Body of pancreas (tissue), 4 donors: ENCODE data around the gene ZNF749.

Source experiments
- POLR2A ChIP-seq, 3 donors: fragments of 450-650 bp; IDR thresholded peaks; one replicate each; pipeline ENCODE4 v1.6.1; 2016; ENCODE audit warnings: antibody characterized with exemption in 3 of 3, mild to moderate bottlenecking in 2 of 3
- TF ChIP-seq, protein P1 (sequence below), 7 experiments: fragments of 450-650 bp in 4 of 7; fragments of 200-600 bp in 3 of 7; sonication (generic) in 3 of 7; IDR thresholded peaks; one replicate each; pipeline ENCODE4 v1.5.1; 2016 to 2019; ENCODE audit warnings: antibody characterized with exemption in 7 of 7

DNA sequence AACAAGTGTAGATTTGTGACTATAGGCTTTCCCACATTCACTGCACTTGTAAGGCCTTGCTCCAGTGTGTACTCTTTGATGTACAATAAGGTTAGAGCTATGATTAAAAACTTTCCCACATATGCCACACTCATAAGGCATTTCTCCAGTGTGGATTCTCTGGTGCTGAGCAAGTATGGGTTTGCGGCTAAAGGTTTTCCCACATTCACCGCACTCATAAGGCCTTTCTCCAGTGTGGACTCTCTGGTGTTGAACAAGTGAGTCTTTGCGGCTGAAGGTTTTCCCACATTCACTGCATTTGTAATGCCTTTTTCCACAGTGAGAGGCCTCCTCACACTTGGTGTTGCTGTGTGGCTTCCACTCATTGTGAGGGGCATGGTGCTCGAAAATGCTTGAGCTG, 38.5 kb downstream of the ZNF749 start:
- TF ChIP-seq, protein P1, sequence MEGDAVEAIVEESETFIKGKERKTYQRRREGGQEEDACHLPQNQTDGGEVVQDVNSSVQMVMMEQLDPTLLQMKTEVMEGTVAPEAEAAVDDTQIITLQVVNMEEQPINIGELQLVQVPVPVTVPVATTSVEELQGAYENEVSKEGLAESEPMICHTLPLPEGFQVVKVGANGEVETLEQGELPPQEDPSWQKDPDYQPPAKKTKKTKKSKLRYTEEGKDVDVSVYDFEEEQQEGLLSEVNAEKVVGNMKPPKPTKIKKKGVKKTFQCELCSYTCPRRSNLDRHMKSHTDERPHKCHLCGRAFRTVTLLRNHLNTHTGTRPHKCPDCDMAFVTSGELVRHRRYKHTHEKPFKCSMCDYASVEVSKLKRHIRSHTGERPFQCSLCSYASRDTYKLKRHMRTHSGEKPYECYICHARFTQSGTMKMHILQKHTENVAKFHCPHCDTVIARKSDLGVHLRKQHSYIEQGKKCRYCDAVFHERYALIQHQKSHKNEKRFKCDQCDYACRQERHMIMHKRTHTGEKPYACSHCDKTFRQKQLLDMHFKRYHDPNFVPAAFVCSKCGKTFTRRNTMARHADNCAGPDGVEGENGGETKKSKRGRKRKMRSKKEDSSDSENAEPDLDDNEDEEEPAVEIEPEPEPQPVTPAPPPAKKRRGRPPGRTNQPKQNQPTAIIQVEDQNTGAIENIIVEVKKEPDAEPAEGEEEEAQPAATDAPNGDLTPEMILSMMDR (IDR thresholded peaks at IDR 0.05): no peak
- TF ChIP-seq POLR2A (IDR thresholded peaks at IDR 0.05): no peak
